GM19455 (cell line): ENCODE data around the gene RAPGEF2.
A peak's percentile ranks its signal among the peaks of the same experiment; 100 is the strongest.
"Not testable (repeated sequence)": the region's sequence is repeated elsewhere in the genome, so short reads cannot be mapped to it uniquely, and the experiment has no call there.

ENCODE experiments used
- ATAC-seq: cut with Tn5 transposase; IDR thresholded peaks from one replicate; pipeline ENCODE4 v1.9.1; 2021; ENCODE audit not compliant: unreplicated experiment

RAPGEF2 gene

DNA sequence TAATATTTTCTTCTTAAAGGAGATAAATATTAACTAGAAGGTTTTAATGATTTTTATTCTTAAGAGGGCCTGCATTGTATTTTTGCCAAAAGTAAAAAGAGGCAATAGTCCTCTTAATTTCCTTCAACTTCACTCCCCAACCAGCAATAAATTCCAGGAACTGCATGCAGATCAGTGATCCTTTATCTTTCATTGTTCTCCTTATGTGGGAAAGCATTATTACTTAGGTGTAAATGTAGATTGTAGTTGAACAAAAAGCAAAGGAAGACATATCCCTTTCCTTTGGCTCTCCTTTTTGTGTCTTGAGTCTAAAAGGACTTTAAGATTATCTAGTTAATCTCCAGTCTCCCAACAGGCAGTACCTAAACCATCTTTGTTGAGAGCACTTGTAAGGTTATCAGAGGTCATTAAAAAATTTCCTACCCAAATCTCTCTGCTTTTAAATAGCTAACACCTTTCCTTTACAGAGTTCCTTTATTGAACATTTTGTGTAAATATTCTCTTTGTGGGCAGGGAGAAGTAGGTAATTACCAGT lies 55.3 kb downstream of the RAPGEF2 start:
- ATAC-seq: no peak

DNA sequence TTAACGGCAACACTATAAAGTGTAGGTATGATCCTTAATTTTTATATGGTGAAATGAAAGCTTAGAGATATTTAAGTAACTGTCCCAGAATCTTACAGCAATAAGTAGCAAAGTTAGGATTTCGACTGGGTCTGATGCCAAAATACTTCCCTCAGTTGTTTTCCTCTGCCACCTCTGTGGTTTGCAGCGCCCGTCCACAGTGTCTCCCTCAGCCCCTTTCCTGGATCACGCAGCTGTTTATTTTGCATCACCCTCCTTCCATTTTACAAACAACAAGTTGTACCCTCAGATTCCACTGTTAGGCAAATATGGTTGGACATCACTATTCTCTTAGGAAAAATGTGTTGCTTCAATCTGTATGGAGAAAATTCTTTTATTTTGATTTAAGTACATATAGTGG lies 56.1 kb downstream of the RAPGEF2 start:
- no peak for ATAC-seq

DNA sequence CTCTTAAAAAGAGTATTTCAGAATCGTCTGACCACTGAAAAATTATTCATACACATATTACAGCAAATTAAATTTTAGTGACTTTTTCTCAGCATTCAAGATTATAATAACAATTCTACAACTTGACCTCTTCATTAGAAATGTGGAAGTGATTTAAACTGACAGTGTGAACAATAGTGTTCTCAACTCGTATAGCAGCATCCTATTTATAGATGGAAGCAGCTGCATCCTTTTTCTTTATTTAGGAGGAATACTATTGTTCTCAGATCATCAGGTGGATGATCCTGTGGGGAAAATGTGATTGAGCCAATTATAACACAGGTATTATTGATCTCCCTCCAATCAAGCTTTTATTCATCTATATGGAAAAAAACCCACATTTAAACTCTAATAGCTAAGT lies 56.7 kb downstream of the RAPGEF2 start:
- ATAC-seq: no peak

DNA sequence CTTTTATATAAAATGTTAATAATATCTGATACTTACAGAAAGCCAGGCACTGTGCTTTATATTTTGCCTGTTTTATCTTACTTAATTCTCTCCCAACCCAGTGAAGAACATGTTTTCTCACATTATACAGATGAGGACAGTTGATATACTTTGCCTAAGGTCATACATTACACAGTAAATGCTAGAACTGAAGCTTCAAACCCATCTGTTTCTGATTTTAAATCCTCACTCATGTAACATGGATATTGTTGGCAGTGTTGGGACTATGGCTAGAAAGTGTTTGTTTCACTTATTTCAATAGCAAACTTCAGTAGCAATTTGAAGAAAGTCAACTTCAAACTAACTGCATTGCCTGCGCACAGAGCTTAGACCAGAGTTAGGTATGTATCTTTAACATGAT lies 57.4 kb downstream of the RAPGEF2 start:
- ATAC-seq: no peak

DNA sequence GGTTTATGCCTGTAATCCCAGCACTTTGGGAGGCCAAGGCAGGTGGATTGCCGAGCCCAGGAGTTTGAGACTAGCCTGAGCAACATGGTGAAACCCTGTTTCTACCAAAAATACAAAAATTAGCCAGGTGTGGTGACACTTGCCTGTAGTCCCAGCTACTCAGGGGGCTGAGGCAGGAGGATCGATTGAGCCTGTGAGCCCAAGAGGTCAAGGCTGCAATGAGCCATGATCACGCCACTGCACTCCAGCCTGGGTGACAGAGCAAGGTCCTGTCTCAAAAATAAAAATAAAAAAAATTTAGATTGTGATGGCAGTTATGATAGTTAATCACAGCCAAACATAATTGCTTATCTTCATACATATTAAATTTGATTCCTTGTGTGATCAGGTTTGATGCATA lies 58.6 kb downstream of the RAPGEF2 start:
- not testable (repeated sequence) for ATAC-seq

DNA sequence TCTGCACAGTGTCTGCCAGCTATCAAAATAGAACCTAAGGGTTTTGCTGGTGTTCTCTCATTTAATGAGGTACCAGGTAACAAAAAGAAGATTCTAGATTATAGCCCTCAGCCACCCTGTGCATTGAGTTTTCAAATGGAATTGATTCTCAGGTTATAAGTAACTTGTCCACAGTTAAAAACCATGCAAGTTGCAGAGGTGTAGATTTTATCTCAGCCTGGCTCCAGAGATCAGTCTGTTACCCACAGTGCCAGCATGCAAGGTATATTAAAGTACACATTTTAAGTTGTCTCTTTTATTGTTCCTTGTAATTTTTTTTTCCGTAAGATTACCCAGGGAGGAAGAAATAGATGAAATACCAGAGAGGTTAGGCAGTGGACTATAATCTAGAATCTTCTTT lies 59.7 kb downstream of the RAPGEF2 start:
- ATAC-seq: no peak

DNA sequence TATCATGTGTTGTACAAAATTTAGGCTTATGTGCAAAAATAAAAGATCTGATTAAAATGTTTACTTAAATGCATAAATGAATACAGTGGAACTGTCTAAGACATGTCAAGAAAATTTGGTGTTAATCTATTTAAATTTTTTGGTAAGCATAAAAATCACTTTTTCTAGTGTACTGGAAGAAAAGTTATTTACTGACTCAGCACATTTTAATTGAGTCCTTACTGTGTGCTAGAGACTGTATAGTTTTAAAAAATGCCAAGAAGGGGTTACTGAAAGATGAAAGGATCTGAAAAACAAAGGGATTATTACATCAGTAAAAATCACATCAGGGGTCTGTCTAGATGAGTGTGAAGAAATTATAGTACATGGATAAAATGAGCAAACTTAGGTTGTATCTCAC lies 60.6 kb downstream of the RAPGEF2 start:
- no peak for ATAC-seq

DNA sequence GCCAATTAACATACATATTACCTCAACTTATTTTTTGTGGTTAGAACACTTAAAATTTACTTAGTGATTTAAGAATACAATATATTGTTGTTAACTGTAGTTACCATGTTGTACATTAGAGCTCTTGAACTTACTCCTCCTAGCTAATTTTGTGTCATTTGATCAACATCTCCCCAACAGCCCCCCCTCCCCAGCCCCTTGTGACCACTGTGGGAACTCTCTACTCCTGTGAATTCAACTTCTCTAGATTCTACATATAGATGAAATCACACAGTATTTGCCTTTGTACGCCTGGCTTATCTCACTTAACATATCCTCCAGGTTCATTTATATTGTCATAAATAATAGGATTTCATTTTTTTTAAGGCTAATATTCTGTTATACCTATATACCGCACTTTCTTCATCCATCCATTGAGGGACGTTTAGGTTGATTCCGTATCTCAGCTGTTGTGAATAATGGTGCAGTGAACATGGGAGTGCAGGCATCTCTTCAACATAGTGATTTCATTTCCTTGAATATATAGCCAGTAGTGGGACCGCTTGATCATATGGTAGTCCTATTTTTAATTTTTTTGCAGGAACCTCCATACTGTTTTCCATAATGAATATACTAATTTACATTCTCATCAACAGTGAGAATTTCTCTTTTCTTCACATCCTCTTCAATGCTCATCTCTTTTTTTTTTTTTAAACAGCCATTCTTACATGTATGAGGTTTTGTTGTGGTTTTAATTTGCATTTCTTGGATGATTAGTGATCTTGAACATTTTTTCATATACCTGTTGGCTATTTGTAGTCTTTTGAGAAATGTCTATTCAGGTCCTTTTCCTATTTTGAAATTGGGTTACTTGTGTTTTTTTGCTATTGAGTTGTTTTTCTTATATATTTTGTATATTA lies 66.8 kb downstream of the RAPGEF2 start:
- ATAC-seq: peak; percentile 68

DNA sequence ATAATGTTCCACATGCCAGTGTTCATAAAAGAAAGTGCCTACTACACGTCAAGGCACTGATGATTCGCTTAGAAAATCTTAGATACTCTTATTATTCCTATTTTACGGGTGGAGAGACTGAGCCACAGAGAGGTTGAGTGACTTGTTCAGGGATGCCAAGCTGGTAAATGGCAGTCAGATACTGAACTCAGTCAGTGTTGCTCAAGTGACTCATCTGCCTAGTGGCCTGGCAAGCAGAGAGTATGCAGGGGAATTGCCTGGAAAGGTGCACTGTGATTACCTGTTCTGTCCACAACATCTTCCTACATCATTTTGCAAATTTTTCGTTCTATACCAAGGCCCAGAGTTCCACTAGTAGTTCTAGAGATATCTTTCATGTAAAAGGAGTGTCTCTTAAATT lies 68.4 kb downstream of the RAPGEF2 start:
- ATAC-seq: no peak

DNA sequence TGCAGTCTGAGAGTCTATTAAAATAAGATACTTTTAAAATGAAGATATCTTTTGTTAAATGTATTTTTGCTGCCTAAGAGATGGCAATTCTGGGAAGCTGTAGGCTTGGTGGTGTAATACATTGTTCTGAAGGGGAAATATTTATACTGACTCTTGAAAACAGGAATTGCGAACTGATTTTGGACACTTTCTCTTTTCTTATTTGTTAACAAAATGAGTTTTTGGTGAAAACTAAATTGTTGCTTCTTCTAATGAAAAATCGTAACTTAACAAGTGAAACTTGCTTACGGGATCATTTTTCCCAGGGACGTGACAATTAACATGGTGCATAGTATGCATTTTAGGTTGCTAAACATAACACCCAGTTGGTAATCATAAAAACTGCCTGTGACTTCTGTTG lies 71.0 kb downstream of the RAPGEF2 start:
- ATAC-seq: no peak

DNA sequence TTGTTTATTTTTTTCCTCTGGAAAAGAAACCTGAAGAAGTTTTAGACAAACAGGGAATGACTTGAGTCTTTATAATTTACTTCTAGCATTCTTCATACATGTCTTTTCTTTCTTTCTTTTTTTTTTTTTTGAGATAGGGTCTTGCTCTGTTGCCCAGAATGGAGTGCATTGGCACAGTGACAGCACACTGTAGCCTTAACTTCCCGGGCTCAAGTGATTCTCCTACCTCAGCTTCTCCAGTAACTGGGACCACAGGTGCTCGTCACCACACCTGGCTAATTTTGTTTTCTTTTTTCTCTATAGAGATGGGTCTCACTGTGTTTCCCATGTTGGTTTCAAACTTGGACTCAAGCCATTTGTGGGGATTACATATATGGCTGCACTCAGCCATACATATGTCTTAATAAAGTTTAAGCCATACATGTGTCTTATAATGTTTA lies 71.8 kb downstream of the RAPGEF2 start:
- no peak for ATAC-seq

DNA sequence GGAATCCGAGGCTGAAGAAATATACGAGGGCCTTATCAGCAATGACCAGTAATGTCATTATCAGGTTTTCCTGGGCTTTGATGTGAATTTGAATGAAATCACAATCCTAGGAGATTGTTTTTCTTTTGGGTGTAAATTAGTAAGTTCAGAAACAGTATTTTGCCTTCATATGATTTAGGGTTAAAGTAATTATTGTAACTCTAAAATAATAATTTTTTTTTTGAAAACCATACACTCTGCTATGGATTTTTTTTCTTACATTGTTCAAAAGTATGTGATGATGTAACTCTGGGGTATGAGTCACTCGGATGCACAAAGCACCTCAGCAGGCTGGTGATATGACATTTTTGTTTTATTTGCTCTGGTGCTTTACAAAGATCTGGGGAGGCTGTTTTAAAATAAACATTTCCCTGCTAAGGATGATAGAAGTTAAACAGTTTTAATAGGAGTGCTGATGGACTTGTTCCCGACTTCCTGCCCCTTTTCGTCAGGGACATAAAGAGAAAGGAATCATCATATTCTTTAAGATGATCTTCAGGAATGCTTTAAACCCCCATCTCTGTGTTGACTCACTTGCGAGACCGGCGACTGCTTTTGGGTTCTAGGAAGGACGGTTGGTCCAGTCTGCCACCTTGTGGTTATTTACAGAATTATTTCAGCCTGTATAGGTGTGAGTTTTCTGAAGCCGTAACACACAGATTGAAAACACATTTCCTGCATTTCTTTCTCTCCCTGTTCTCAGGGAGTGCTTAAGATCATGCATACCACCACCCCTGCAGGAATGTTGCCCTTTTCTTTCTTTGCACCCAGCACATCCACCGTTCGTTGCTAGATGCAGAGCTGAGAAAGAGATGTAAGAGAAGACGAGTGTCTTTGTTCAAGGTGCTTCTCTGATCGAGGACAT lies 72.5 kb downstream of the RAPGEF2 start:
- peak; percentile 53 for ATAC-seq

DNA sequence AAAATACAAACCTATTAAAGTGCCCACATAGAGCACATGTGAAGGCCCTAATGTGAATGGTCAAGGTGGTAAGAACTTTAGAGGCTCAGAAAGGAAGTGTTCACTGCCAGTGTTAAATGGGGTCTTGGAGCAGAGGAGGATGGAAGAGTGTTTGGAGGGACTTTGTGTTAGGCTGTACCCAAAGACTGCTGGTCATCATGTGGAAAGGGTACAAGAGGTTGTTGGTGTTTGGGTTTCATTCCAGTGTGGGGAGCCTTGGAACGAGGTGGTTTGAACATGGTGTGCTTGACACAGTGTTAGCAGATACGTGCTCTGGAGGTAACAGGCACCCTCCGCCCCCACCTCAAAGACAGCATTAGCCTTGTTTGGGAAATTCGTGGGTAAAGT lies 73.1 kb downstream of the RAPGEF2 start:
- ATAC-seq: peak; percentile 4

DNA sequence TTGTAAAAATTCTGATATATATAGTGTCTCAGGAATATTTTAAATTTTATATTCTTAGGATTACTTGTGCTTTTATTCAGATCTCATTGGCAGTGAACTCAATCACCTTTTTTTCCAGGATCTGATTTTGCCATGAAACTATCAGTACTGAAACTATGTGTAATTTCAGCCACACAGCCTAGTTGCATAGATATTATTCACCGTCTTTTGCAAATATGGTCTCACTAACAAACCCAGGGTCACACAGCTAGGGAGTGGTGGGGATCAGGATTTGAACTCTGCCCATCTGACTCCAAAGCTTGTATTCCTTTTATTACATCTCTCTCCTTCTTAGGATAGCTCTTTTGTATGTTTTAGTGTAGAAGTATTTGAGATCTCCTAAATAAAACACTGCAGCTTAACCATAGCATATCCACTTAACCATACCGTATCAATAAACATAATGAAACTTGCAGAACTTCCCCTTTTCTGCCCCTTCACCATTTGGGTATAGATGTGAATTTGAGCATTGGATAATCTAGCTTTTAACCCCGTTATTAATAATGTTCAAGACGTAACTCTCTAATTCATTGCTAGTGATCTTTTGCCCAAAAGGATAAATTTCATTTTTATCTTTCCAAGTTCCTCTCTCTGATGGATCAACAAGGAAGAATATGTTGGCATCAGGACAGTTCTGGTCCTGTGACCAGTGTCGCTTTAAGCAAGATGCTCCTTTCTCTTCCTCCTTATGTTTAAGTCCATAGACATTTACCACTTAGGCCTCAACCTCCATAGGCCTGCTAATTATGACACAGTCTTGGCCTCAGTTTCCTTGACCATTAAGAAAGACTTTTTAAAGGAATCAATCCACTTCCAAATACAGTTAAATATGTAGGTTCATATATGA lies 74.6 kb downstream of the RAPGEF2 start:
- ATAC-seq: peak; percentile 35

DNA sequence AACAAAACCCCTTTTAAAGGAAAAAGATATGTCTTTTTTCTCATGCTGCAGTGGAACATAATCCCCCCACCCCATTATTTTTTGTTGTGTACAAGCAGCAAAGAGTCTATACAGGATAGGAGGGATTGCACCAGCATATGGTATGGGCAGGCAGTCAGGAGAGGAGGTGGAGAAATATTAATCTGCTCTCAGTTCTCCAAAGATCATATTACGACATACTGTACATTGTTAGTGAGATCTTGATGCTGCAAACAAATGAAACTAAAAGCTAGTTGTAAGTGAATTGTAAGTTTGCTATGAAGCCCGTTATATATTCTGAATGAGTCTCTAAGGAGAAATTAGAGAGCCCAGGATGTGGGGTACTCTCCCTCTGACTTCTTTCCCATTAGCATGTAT lies 75.3 kb downstream of the RAPGEF2 start:
- ATAC-seq: peak; percentile 41

DNA sequence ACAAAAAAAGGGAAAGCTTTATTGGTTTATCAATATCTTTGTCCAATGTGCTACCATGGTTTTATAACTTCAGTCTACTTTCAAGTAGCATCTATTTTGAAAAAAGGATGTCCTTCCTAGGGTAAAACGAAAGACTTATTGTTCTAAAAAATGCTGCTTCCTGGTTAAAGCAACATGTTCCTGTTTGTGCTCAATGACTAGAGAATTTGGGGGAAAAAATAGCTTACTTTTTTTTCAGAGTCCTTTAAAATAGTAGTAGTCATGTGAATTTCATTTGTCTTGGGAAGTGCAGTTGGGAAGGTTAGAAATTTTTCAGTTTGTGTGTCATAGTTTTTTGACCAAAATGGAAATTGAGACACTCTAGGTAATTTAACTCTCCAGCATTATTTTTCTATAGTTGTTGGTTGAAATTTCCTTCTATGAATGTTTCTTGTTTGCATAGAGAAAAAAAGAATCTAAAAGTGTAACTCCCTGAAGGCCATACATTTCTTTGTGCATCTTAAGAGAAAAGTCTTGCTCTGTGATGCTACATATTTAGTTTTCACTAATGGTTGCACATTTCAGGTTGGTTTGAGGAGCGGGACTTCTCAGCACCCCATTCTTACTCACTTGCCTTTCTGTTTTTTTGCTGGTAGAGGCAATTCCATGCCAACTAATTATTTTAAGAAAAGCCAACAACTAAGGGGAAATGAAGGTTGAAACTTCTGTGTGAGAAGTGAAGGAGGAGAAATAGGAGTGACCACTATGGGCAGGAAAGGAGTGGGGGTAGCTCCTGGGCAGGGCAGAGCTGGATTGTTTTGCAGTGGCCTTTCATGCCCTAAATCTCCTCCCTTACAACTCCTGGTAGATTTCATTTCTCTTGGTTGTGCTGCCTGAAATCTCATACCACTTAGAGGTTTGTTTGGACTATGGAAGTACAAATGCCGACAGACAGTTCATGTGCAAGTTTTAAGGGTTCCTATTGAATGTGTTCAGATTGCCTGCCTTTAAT lies 76.4 kb downstream of the RAPGEF2 start:
- ATAC-seq: no peak

DNA sequence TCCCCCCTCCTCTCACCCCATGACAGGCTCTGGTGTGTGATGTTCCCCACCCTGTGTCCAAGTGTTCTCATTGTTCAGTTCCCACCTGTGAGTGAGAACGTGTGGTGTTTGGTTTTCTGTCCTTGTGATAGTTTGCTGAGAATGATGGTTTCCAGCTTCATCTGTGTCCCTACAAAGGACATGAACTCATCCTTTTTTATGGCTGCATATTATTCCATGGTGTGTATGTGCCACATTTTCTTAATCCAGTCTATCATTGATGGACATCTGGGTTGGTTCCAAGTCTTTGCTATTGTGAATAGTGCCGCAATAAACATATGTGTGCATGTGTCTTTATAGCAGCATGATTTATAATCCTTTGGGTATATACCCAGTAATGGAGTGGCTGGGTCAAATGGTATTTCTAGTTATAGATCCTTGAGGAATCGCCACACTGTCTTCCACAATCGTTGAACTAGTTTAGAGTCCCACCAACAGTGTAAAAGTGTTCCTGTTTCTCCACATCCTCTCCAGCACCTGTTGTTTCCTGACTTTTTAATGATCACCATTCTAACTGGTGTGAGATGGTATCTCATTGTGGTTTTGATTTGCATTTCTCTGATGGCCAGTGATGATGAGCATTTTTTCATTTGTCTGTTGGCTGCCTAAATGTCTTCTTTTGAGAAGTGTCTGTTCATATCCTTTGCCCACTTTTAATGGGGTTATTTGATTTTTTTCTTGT lies 81.2 kb downstream of the RAPGEF2 start:
- not testable (repeated sequence) for ATAC-seq

DNA sequence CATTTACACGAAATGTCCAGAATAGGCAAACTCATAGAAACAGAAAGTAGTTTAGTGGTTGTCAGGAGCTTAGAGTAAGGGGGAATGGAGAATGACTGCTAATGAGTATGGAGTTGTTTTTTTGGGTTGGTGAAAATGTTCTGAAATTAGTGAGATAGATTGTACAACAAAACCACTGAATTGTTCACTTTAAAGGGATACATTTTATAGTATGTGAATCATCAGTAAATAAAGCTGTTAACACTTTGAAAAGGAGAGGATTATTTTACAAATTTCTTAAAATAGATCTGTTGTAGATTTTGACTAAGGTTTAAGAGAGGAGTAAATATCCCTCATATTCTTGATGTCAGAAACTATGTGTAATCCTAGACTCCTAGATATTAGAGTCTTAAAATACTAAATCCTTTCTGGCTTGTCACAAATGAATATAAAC lies 82.7 kb downstream of the RAPGEF2 start:
- ATAC-seq: no peak

DNA sequence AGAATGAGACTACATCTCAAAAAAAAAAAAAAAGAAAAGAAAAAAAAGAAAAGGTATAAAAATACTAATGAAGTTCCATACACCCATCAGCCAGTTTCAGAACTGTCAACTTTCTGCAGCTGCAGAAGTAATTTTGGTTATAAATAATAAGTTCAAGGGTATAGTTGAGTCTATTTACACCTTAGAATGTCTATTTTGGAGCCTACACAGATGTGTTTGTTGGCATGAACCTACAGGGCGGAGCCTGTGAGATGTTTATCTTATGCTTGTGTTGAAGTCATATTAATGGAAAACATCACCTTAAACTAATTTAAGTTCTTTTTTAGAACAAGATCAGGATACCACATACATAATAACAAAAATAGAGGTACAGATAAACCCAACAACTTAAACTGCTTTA lies 85.8 kb downstream of the RAPGEF2 start:
- no peak for ATAC-seq
